Left kidney (tissue), 2 donors: ENCODE measurements around the gene RAP1B. TPM values are rescaled to one million over a fixed set of nuclear protein-coding genes. Genes with fewer than 3 reads are reported as not detected.

Experiments
- DNase-seq: peaks from one replicate; pipeline ENCODE4 v3.0.0-alpha.2; 2013
- polyA plus RNA-seq: library from polyadenylated mRNA; unstranded; fragments of 120-200 nt; gene quantifications from one replicate; pipeline ENCODE4 v1.2.1, GENCODE V29; 2013; ENCODE audit not compliant: insufficient read length

The RAP1B gene
- polyA plus RNA-seq, 1 donor: 187 TPM

GRCh38 chr12:68611094-68611805, 551 bp downstream of the RAP1B start:
- DNase-seq: peak; percentile 55

- no peak for DNase-seq
Measured at GRCh38 chr12:68611806-68612160, 1.1 kb downstream of the RAP1B start.

- no peak for DNase-seq
Measured at GRCh38 chr12:68612202-68612601, 1.5 kb downstream of the RAP1B start.

GRCh38 chr12:68612697-68613096, 2.0 kb downstream of the RAP1B start:
- DNase-seq: no peak

- no peak for DNase-seq
Measured at GRCh38 chr12:68613209-68613904, 2.7 kb downstream of the RAP1B start.

- DNase-seq: no peak
Measured at GRCh38 chr12:68614105-68614679, 3.5 kb downstream of the RAP1B start.

GRCh38 chr12:68614769-68615168, 4.1 kb downstream of the RAP1B start:
- no peak for DNase-seq

GRCh38 chr12:68617160-68617926, 6.6 kb downstream of the RAP1B start:
- no peak for DNase-seq

- DNase-seq: no peak
Measured at GRCh38 chr12:68619541-68619940, 8.8 kb downstream of the RAP1B start.

GRCh38 chr12:68620519-68621471, 10.1 kb downstream of the RAP1B start:
- DNase-seq: no peak

- no peak for DNase-seq
Measured at GRCh38 chr12:68621472-68622081, 10.9 kb downstream of the RAP1B start.

- no peak for DNase-seq
Measured at GRCh38 chr12:68622250-68622649, 11.6 kb downstream of the RAP1B start.

- no peak for DNase-seq
Measured at GRCh38 chr12:68623059-68623458, 12.4 kb downstream of the RAP1B start.

- no peak for DNase-seq
Measured at GRCh38 chr12:68623984-68624383, 13.3 kb downstream of the RAP1B start.

GRCh38 chr12:68624933-68625332, 14.2 kb downstream of the RAP1B start:
- no peak for DNase-seq

- no peak for DNase-seq
Measured at GRCh38 chr12:68627673-68628319, 17.1 kb downstream of the RAP1B start.

- no peak for DNase-seq
Measured at GRCh38 chr12:68628698-68629097, 18.0 kb downstream of the RAP1B start.

- DNase-seq: no peak
Measured at GRCh38 chr12:68630050-68630449, 19.4 kb downstream of the RAP1B start.

- no peak for DNase-seq
Measured at GRCh38 chr12:68630598-68630997, 19.9 kb downstream of the RAP1B start.

GRCh38 chr12:68631227-68631626, 20.5 kb downstream of the RAP1B start:
- no peak for DNase-seq

- DNase-seq: no peak
Measured at GRCh38 chr12:68632486-68632885, 21.8 kb downstream of the RAP1B start.
